ENCODE results near the gene DDHD1.
"Not testable (repeated sequence)": the region's sequence is repeated elsewhere in the genome, so short reads cannot be mapped to it uniquely, and the experiment has no call there.

Gene DDHD1

GRCh38 chr14:53108292-53109104 lies 44.6 kb downstream of the DDHD1 start:
- DNase-seq (ENCODE audit: low spot score): no peak

GRCh38 chr14:53106768-53107167 lies 46.4 kb downstream of the DDHD1 start:
- DNase-seq (ENCODE audit: low spot score): no peak

- no peak for DNase-seq (ENCODE audit: low spot score)
Measured at GRCh38 chr14:53103636-53104340, 49.3 kb downstream of the DDHD1 start.

- no peak for DNase-seq (ENCODE audit: low spot score)
Measured at GRCh38 chr14:53093206-53093605, 59.9 kb downstream of the DDHD1 start.

GRCh38 chr14:53090853-53091252 lies 62.3 kb downstream of the DDHD1 start:
- DNase-seq (ENCODE audit: low spot score): no peak

GRCh38 chr14:53084954-53085353 lies 68.2 kb downstream of the DDHD1 start:
- DNase-seq (ENCODE audit: low spot score): not testable (repeated sequence)

- DNase-seq (ENCODE audit: low spot score): no peak
Measured at GRCh38 chr14:53064475-53064874, 88.6 kb downstream of the DDHD1 start.

GRCh38 chr14:53062856-53063255 lies 90.3 kb downstream of the DDHD1 start:
- no peak for DNase-seq (ENCODE audit: low spot score)

- no peak for DNase-seq (ENCODE audit: low spot score)
Measured at GRCh38 chr14:53060046-53060445, 93.1 kb downstream of the DDHD1 start.

GRCh38 chr14:53055003-53055402 lies 98.1 kb downstream of the DDHD1 start:
- DNase-seq (ENCODE audit: low spot score): peak; percentile 6

GRCh38 chr14:53054457-53054856 lies 98.7 kb downstream of the DDHD1 start:
- DNase-seq (ENCODE audit: low spot score): no peak

- DNase-seq (ENCODE audit: low spot score): no peak
Measured at GRCh38 chr14:53048631-53049030, 104.5 kb downstream of the DDHD1 start.

GRCh38 chr14:53047307-53048069 lies 105.6 kb downstream of the DDHD1 start:
- no peak for DNase-seq (ENCODE audit: low spot score)

GRCh38 chr14:53044486-53044885 lies 108.6 kb downstream of the DDHD1 start:
- no peak for DNase-seq (ENCODE audit: low spot score)

GRCh38 chr14:53043027-53043581 lies 110.0 kb downstream of the DDHD1 start:
- DNase-seq (ENCODE audit: low spot score): no peak

- DNase-seq (ENCODE audit: low spot score): no peak
Measured at GRCh38 chr14:53042480-53042879, 110.6 kb downstream of the DDHD1 start.

GRCh38 chr14:53041067-53041466 lies 112.1 kb downstream of the DDHD1 start:
- no peak for DNase-seq (ENCODE audit: low spot score)

GRCh38 chr14:53038629-53039028 lies 114.5 kb downstream of the DDHD1 start:
- DNase-seq (ENCODE audit: low spot score): no peak

- DNase-seq (ENCODE audit: low spot score): no peak
Measured at GRCh38 chr14:53037016-53037415, 116.1 kb downstream of the DDHD1 start.

GRCh38 chr14:53035336-53036210 lies 117.5 kb downstream of the DDHD1 start:
- DNase-seq (ENCODE audit: low spot score): no peak

GRCh38 chr14:53034688-53035230 lies 118.4 kb downstream of the DDHD1 start:
- DNase-seq (ENCODE audit: low spot score): no peak
